ENCODE results near the gene MN1.

DNA sequence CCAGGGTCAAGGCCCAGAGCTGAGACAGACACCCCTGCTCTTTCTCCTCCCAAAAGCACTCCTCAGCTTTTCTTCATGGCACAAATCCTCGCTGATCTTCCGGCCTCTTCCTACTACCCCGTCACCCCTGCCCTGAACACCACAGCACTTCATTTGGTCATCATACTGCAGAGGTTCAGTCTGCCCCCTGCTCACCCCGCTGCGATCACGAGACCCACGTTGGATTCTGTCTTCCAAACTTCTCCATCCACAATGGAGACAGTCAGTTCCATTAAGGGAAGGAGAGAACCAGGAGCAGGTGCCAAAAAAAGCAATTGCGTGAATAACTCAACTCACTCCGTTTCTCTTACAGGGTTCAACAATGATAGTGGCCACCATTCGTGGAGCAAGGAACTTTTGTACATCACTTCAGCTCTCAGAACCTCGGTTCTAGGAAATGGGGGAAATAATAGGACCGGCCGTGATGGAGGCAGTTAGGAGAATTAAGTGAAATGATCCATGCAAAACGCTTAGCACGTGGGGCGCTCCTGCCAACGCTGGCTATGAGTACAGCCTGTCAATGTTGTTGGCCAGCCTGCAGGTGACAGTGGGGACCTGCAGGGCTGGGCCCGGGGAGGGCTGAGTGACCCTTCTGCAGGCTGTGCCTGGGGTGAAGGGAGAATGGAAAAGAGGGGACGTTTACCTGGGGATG lies 45.9 kb downstream of the MN1 start:
- TF ChIP-seq CTCF (IDR thresholded peaks at IDR 0.05; ENCODE audit: low read depth, low read length, poor library complexity, severe bottlenecking) (no peak), EZH2phosphoT487 (IDR thresholded peaks at IDR 0.05; ENCODE audit: borderline replicate concordance, low read length) (no peak)

Measured in DOHH2 (cell line).